PC-3 (cell line): ENCODE results near the gene NUFIP1.

ENCODE experiments used
- EZH2 ChIP-seq: fragments of 300-600 bp; sonication (generic); IDR thresholded peaks from one replicate; pipeline ENCODE4 v1.6.1; 2017; ENCODE audit warnings: antibody characterized with exemption, mild to moderate bottlenecking, low read length; ENCODE audit not compliant: unreplicated experiment
- TF ChIP-seq, protein P1 (sequence below): fragments of 300-600 bp; sonication (generic); conservative IDR thresholded peaks from 2 replicates; pipeline ENCODE4 v1.5.1; 2017; ENCODE audit warnings: antibody characterized with exemption, low read depth, mild to moderate bottlenecking, low read length

DNA sequence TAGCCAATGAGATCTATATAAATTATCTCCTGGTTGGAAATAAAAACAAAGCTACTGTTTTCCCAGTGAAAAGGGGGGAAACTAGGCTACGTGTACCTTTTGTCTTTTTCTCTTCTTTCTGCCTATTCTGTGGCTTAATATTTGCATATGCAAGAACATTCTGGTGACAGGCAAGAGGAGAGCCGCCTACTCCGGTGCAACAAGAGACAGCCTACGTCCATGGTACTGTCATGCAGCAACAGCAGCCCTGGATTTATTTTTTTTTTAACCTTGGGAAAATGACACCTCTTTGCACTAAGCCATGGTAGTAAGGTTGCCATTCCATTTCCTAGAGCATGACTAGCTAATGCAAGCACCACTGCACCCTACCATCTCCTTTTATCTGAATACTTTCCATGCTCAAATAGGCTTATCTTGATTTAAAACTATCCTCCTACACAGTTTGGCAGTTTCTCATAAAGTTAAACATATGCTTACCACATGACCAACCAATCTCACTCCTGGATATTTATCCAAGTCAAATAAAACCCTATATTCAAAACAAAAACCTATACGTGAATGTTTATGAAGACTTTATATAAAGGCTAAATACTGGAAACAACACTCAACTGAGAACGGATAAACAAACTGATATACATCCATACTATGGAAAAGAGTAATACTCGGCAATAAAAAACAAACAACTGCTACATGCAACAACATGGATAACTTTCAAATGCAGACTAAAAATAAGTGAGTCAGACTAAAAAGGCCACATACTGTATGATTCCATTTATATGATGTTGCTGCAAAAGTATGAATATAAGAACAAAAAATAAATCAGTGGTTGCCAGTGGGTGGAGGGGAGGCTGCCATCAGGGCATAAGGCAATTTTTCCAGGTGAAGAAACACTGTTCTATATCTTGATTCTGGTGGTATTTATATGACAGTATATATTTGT lies 17.3 kb downstream of the NUFIP1 start:
- TF ChIP-seq, protein P1, sequence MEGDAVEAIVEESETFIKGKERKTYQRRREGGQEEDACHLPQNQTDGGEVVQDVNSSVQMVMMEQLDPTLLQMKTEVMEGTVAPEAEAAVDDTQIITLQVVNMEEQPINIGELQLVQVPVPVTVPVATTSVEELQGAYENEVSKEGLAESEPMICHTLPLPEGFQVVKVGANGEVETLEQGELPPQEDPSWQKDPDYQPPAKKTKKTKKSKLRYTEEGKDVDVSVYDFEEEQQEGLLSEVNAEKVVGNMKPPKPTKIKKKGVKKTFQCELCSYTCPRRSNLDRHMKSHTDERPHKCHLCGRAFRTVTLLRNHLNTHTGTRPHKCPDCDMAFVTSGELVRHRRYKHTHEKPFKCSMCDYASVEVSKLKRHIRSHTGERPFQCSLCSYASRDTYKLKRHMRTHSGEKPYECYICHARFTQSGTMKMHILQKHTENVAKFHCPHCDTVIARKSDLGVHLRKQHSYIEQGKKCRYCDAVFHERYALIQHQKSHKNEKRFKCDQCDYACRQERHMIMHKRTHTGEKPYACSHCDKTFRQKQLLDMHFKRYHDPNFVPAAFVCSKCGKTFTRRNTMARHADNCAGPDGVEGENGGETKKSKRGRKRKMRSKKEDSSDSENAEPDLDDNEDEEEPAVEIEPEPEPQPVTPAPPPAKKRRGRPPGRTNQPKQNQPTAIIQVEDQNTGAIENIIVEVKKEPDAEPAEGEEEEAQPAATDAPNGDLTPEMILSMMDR = no peak
- TF ChIP-seq EZH2 = no peak
